ENCODE results near the gene OSER1.
"Not testable (repeated sequence)": the region's sequence is repeated elsewhere in the genome, so short reads cannot be mapped to it uniquely, and the experiment has no call there.

OSER1 gene

GRCh38 chr20:44200983-44201382 is 9.6 kb downstream of the OSER1 start:
- DNase-seq (ENCODE audit: low read depth in 3 of 3) = no peak

- no peak for DNase-seq (ENCODE audit: low read depth in 3 of 3)
Measured at GRCh38 chr20:44200371-44200770, 10.2 kb downstream of the OSER1 start.

- DNase-seq (ENCODE audit: low read depth in 3 of 3) = no peak
Measured at GRCh38 chr20:44199877-44200276, 10.7 kb downstream of the OSER1 start.

GRCh38 chr20:44198872-44199271 is 11.7 kb downstream of the OSER1 start:
- DNase-seq (ENCODE audit: low read depth in 3 of 3) = no peak

- DNase-seq (ENCODE audit: low read depth in 3 of 3) = no peak
Measured at GRCh38 chr20:44196271-44196670, 14.3 kb downstream of the OSER1 start.

GRCh38 chr20:44195605-44196004 is 15.0 kb downstream of the OSER1 start:
- DNase-seq (ENCODE audit: low read depth in 3 of 3) = no peak

GRCh38 chr20:44193801-44194200 is 16.8 kb downstream of the OSER1 start:
- DNase-seq (ENCODE audit: low read depth in 3 of 3) = no peak

- DNase-seq (ENCODE audit: low read depth in 3 of 3) = not testable (repeated sequence)
Measured at GRCh38 chr20:44191640-44192039, 18.9 kb downstream of the OSER1 start.

- DNase-seq (ENCODE audit: low read depth in 3 of 3) = not testable (repeated sequence)
Measured at GRCh38 chr20:44190197-44190852, 20.2 kb downstream of the OSER1 start.

GRCh38 chr20:44188752-44189151 is 21.8 kb downstream of the OSER1 start:
- DNase-seq (ENCODE audit: low read depth in 3 of 3) = no peak

GRCh38 chr20:44187772-44188709 is 22.5 kb downstream of the OSER1 start:
- no peak for DNase-seq (ENCODE audit: low read depth in 3 of 3)

- DNase-seq (ENCODE audit: low read depth in 3 of 3) = no peak
Measured at GRCh38 chr20:44187054-44187771, 23.4 kb downstream of the OSER1 start, which contains the start of gene JPH2. TSS of gene JPH2 (minus strand) at chr20:44187188. CDS start at chr20:44186705, 483 bp downstream.

- DNase-seq (ENCODE audit: low read depth in 3 of 3) = no peak
Measured at GRCh38 chr20:44186674-44187053, 23.9 kb downstream of the OSER1 start.

GRCh38 chr20:44186201-44186600 is 24.4 kb downstream of the OSER1 start:
- DNase-seq (ENCODE audit: low read depth in 3 of 3) = no peak

- no peak for DNase-seq (ENCODE audit: low read depth in 3 of 3)
Measured at GRCh38 chr20:44185574-44185973, 25.0 kb downstream of the OSER1 start.

GRCh38 chr20:44183282-44183681 is 27.3 kb downstream of the OSER1 start:
- no peak for DNase-seq (ENCODE audit: low read depth in 3 of 3)

GRCh38 chr20:44182863-44183262 is 27.7 kb downstream of the OSER1 start:
- no peak for DNase-seq (ENCODE audit: low read depth in 3 of 3)

- no peak for DNase-seq (ENCODE audit: low read depth in 3 of 3)
Measured at GRCh38 chr20:44182135-44182765, 28.3 kb downstream of the OSER1 start.

GRCh38 chr20:44181611-44182010 is 29.0 kb downstream of the OSER1 start:
- no peak for DNase-seq (ENCODE audit: low read depth in 3 of 3)

GRCh38 chr20:44180814-44181213 is 29.8 kb downstream of the OSER1 start:
- no peak for DNase-seq (ENCODE audit: low read depth in 3 of 3)

- DNase-seq (ENCODE audit: low read depth in 3 of 3) = no peak
Measured at GRCh38 chr20:44176833-44177534, 33.6 kb downstream of the OSER1 start.

Data from stimulated activated CD4-positive, alpha-beta T cell treated with anti-CD3 and anti-CD28 coated beads, TNF-alpha, amount 100 ng/mL, for 48 hours (primary cell).